H7 (cell line): ENCODE measurements around the gene PSMA6. TPM values are rescaled to one million over a fixed set of nuclear protein-coding genes. Genes with fewer than 3 reads are reported as not detected.
A peak's percentile ranks its signal among the peaks of the same experiment; 100 is the strongest.

Experiments
- DNase-seq: peaks from one replicate; pipeline ENCODE4 v3.0.0; 2012
- H3K27me3 ChIP-seq: 2 replicates; pipeline ENCODE4 v1.6.0; 2011; ENCODE audit warnings: mild to moderate bottlenecking, low read length; ENCODE audit not compliant: control insufficient read depth, insufficient read depth
- H3K36me3 ChIP-seq: replicated peaks from 2 replicates; pipeline ENCODE4 v1.5.1; 2011; ENCODE audit warnings: low read length; ENCODE audit not compliant: control insufficient read depth, insufficient read depth
- H3K4me3 ChIP-seq: 2 replicates; pipeline ENCODE4 v1.5.1; 2011; ENCODE audit warnings: low read depth, mild to moderate bottlenecking, control low read depth, low read length, moderate library complexity; ENCODE audit not compliant: insufficient read depth
- total RNA-seq: library from RNA; depleted of rRNA; stranded (reverse); fragments of >200 nt; shearing (Covaris generic); gene quantifications from 2 replicates; pipeline ENCODE4 v1.2.3, GENCODE V29; 2014

Gene PSMA6
- total RNA-seq, 1 experiment from 2014 or later, result 232 TPM

- H3K27me3 ChIP-seq, result no peaks in the 10 kb centered on the region
- DNase-seq, result no peak
- peaks cover 1% of the 10 kb centered on the region for H3K36me3 ChIP-seq
- H3K4me3 ChIP-seq, result no peak overlapping the region
Measured at GRCh38 chr14:35261774-35262173, 30.4 kb upstream of the PSMA6 start.

- Histone ChIP-seq H3K36me3 (peaks cover 1% of the 10 kb centered on the region), H3K4me3 (no peak overlapping the region), H3K27me3 (no peaks in the 10 kb centered on the region)
- DNase-seq, result no peak
Measured at GRCh38 chr14:35262436-35262835, 29.7 kb upstream of the PSMA6 start.

GRCh38 chr14:35268946-35269345 is 23.2 kb upstream of the PSMA6 start:
- no peaks in the 10 kb centered on the region for H3K27me3 ChIP-seq
- no peak for DNase-seq

GRCh38 chr14:35274805-35275204 is 17.4 kb upstream of the PSMA6 start:
- DNase-seq, result no peak
- Histone ChIP-seq H3K27me3 (no peaks in the 10 kb centered on the region), H3K4me3 (no peak overlapping the region), H3K36me3 (no peaks in the 10 kb centered on the region; the same call in 1 of the 2 replicates)

More at GRCh38 chr14:35268946-35269345, 23.2 kb upstream of the PSMA6 start:
- no peaks in the 10 kb centered on the region; the same call in 1 of the 2 replicates for H3K36me3 ChIP-seq
- H3K4me3 ChIP-seq, result no peak overlapping the region

GRCh38 chr14:35277179-35277578 is 15.0 kb upstream of the PSMA6 start:
- DNase-seq, result peak; percentile 48
- no peaks in the 10 kb centered on the region for H3K27me3 ChIP-seq
- H3K36me3 ChIP-seq, result no peaks in the 10 kb centered on the region; the same call in 1 of the 2 replicates
- H3K4me3 ChIP-seq, result no peak overlapping the region

- Histone ChIP-seq H3K27me3 (no peaks in the 10 kb centered on the region), H3K4me3 (no peak overlapping the region), H3K36me3 (no peaks in the 10 kb centered on the region; the same call in 1 of the 2 replicates)
- no peak for DNase-seq
Measured at GRCh38 chr14:35279369-35279768, 12.8 kb upstream of the PSMA6 start.

GRCh38 chr14:35281341-35281740 is 10.8 kb upstream of the PSMA6 start:
- Histone ChIP-seq H3K36me3 (no peaks in the 10 kb centered on the region; the same call in 1 of the 2 replicates), H3K27me3 (no peaks in the 10 kb centered on the region)
- no peak for DNase-seq

GRCh38 chr14:35284506-35284905 is 7.7 kb upstream of the PSMA6 start:
- no peak for DNase-seq
- no peaks in the 10 kb centered on the region; the same call in 1 of the 2 replicates for H3K36me3 ChIP-seq
- no peak overlapping the region for H3K4me3 ChIP-seq
- H3K27me3 ChIP-seq, result no peaks in the 10 kb centered on the region

More at GRCh38 chr14:35281341-35281740, 10.8 kb upstream of the PSMA6 start:
- no peak overlapping the region for H3K4me3 ChIP-seq

- no peak for DNase-seq
- H3K36me3 ChIP-seq, result no peaks in the 10 kb centered on the region; the same call in 1 of the 2 replicates
- H3K4me3 ChIP-seq, result no peak overlapping the region
- no peaks in the 10 kb centered on the region for H3K27me3 ChIP-seq
Measured at GRCh38 chr14:35285168-35286002, 6.8 kb upstream of the PSMA6 start.

GRCh38 chr14:35286003-35286600 is 6.1 kb upstream of the PSMA6 start:
- H3K36me3 ChIP-seq, result no peaks in the 10 kb centered on the region; the same call in 1 of the 2 replicates
- DNase-seq, result no peak
- H3K4me3 ChIP-seq, result no peak overlapping the region
- H3K27me3 ChIP-seq, result no peaks in the 10 kb centered on the region

- Histone ChIP-seq H3K36me3 (no peaks in the 10 kb centered on the region; the same call in 1 of the 2 replicates), H3K27me3 (no peaks in the 10 kb centered on the region), H3K4me3 (no peak overlapping the region)
- no peak for DNase-seq
Measured at GRCh38 chr14:35286707-35287106, 5.5 kb upstream of the PSMA6 start.

GRCh38 chr14:35287431-35288013 is 4.7 kb upstream of the PSMA6 start:
- Histone ChIP-seq H3K36me3 (no peaks in the 10 kb centered on the region; the same call in 1 of the 2 replicates), H3K27me3 (no peaks in the 10 kb centered on the region), H3K4me3 (no peak overlapping the region)
- DNase-seq, result no peak

GRCh38 chr14:35289623-35290022 is 2.6 kb upstream of the PSMA6 start:
- Histone ChIP-seq H3K27me3 (no peaks in the 10 kb centered on the region), H3K36me3 (no peaks in the 10 kb centered on the region; the same call in 1 of the 2 replicates), H3K4me3 (no peak overlapping the region)
- no peak for DNase-seq

- no peaks in the 10 kb centered on the region for H3K27me3 ChIP-seq
- no peak for DNase-seq
Measured at GRCh38 chr14:35292770-35293561, 784 bp downstream of the PSMA6 start.

More at GRCh38 chr14:35292770-35293561, 784 bp downstream of the PSMA6 start:
- Histone ChIP-seq H3K36me3 (no peaks in the 10 kb centered on the region; the same call in 1 of the 2 replicates), H3K4me3 (peak overlapping the region; percentile 95)
